Caco-2 (cell line): ENCODE measurements around the gene BTLA. TPM values are rescaled to one million over a fixed set of nuclear protein-coding genes. Genes with fewer than 3 reads are reported as not detected.

Experiments used
- BruUV-seq: library from RNA; stranded (reverse); fragments of 400-500 nt; replicated peaks from 2 replicates; lab custom pipeline; 2021; lab: Mats Ljungman, UMichigan
- CTCF ChIA-PET: fragments of 300-600 bp; sonication (Branson Sonifier 250); formaldehyde crosslinking; loops from one replicate; lab custom pipeline; 2022; ENCODE audit warnings: antibody characterized with exemption; lab: Charles Lee
- POLR2A ChIA-PET: fragments of 300-600 bp; sonication (Branson Sonifier 250); formaldehyde crosslinking; loops from one replicate; lab custom pipeline; 2022; ENCODE audit warnings: antibody characterized with exemption; lab: Charles Lee
- DNase-seq, 2 experiments: peaks; one replicate each; pipeline versions ENCODE4 v3.0.0 to v3.0.0-alpha.2; 2020 to 2022
- H3K27me3 ChIP-seq: replicated peaks from 2 replicates; pipeline ENCODE4 v1.6.0; 2011; ENCODE audit warnings: low read length; ENCODE audit not compliant: control insufficient read depth, insufficient read depth
- H3K36me3 ChIP-seq: 2 replicates; pipeline ENCODE4 v1.5.1; 2011; ENCODE audit warnings: low read length; ENCODE audit not compliant: control insufficient read depth, insufficient read depth
- H3K4me1 ChIP-seq: fragments of 250-450 bp; sonication (Bioruptor Pico); 2 replicates; pipeline ENCODE4 v1.5.1; 2020; ENCODE audit warnings: mild to moderate bottlenecking
- H3K4me3 ChIP-seq: 2 replicates; pipeline ENCODE4 v1.5.1; 2011; ENCODE audit warnings: low read depth, mild to moderate bottlenecking, control low read depth, low read length
- H3K9me3 ChIP-seq: fragments of 250-450 bp; sonication (Bioruptor Pico); 2 replicates; pipeline ENCODE4 v1.5.1; 2020; ENCODE audit warnings: mild to moderate bottlenecking, moderate library complexity
- H3K27ac Mint-ChIP-seq: one replicate; pipeline ENCODE4 v1.8.0; 2022; ENCODE audit warnings: mixed read lengths; ENCODE audit not compliant: unreplicated experiment
- H3K27me3 Mint-ChIP-seq: one replicate; pipeline ENCODE4 v1.8.0; 2022; ENCODE audit warnings: mixed read lengths; ENCODE audit not compliant: insufficient read depth, unreplicated experiment
- H3K36me3 Mint-ChIP-seq: one replicate; pipeline ENCODE4 v1.8.0; 2022; ENCODE audit warnings: mild to moderate bottlenecking, mixed read lengths; ENCODE audit not compliant: insufficient read depth, unreplicated experiment
- H3K4me1 Mint-ChIP-seq: one replicate; pipeline ENCODE4 v1.8.0; 2022; ENCODE audit warnings: low read depth, mixed read lengths; ENCODE audit not compliant: unreplicated experiment
- H3K4me3 Mint-ChIP-seq: one replicate; pipeline ENCODE4 v1.8.0; 2022; ENCODE audit warnings: mild to moderate bottlenecking, moderate library complexity, mixed read lengths; ENCODE audit not compliant: unreplicated experiment
- H3K9me3 Mint-ChIP-seq: one replicate; pipeline ENCODE4 v1.8.0; 2022; ENCODE audit warnings: mixed read lengths; ENCODE audit not compliant: unreplicated experiment
- intact Hi-C: fragments of 100-400 bp; cut with micrococcal nuclease; formaldehyde crosslinking; loops from one replicate; pipeline ENCODE4 v1.10.0; 2022; ENCODE audit not compliant: unreplicated experiment
- total RNA-seq: library from RNA; stranded (reverse); gene quantifications from 2 replicates; pipeline ENCODE4 v1.2.3, GENCODE V29; 2022
- TF ChIP-seq, protein P1 (sequence below), 2 experiments: fragments of 200-600 bp in 1 of 2; IDR thresholded peaks; 1 replicate in 1 of 2; 2 replicates in 1 of 2; pipeline versions ENCODE4 v1.5.1 to v1.8.0; 2011 to 2022; ENCODE audit warnings: antibody characterized with exemption in 1 of 2, control low read depth in 1 of 2, inconsistent platforms in 1 of 2, low read depth in 1 of 2, low read length in 1 of 2, mild to moderate bottlenecking in 1 of 2, moderate library complexity in 1 of 2; ENCODE audit not compliant: insufficient read depth in 1 of 2, severe bottlenecking in 1 of 2, unreplicated experiment in 1 of 2

BTLA gene
- total RNA-seq, 1 experiment from 2014 or later = not detected

DNA sequence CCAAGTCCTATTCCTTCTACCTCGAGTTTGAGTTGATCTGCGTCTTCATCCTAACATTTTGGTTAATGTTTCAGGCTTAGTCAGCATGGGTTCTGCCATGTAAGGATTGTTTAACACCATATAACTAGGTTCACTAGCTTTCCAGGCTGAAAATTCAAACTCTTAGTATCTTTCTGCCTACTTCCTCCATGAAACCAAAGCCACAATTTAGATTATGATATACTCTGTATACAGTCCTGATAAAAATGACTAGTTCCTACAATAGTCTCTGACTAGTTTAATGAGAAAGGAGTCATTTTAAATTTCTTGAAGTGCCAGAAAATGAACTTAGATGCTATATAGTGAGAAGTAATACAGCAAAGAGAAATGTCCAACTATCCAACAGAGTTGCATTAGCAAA, 6.6 kb upstream of the BTLA start:
- Mint-ChIP-seq H3K27me3 (no peaks in the 10 kb centered on the region), H3K27ac (no peak overlapping the region), H3K9me3 (peaks cover 12% of the 10 kb centered on the region), H3K36me3 (no peaks in the 10 kb centered on the region), H3K4me3 (no peak overlapping the region), H3K4me1 (no peaks in the 10 kb centered on the region)
- no peaks in the 10 kb centered on the region for H3K27me3 ChIP-seq
- H3K4me3 ChIP-seq = no peak overlapping the region
- TF ChIP-seq, protein P1, sequence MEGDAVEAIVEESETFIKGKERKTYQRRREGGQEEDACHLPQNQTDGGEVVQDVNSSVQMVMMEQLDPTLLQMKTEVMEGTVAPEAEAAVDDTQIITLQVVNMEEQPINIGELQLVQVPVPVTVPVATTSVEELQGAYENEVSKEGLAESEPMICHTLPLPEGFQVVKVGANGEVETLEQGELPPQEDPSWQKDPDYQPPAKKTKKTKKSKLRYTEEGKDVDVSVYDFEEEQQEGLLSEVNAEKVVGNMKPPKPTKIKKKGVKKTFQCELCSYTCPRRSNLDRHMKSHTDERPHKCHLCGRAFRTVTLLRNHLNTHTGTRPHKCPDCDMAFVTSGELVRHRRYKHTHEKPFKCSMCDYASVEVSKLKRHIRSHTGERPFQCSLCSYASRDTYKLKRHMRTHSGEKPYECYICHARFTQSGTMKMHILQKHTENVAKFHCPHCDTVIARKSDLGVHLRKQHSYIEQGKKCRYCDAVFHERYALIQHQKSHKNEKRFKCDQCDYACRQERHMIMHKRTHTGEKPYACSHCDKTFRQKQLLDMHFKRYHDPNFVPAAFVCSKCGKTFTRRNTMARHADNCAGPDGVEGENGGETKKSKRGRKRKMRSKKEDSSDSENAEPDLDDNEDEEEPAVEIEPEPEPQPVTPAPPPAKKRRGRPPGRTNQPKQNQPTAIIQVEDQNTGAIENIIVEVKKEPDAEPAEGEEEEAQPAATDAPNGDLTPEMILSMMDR (IDR thresholded peaks at IDR 0.05; ENCODE audit: insufficient read depth in 1 of 2, low read depth in 1 of 2, low read length in 1 of 2, severe bottlenecking in 1 of 2, unreplicated experiment in 1 of 2) = no peak
- intact Hi-C loops = no loop called here
- no peaks in the 10 kb centered on the region for H3K9me3 ChIP-seq
- ChIA-PET CTCF (no interaction called here), POLR2A (no interaction called here)
- no peaks in the 10 kb centered on the region for H3K4me1 ChIP-seq
- H3K36me3 ChIP-seq = no peaks in the 10 kb centered on the region
- no peak for DNase-seq
- BruUV-seq = no TSS peak

DNA sequence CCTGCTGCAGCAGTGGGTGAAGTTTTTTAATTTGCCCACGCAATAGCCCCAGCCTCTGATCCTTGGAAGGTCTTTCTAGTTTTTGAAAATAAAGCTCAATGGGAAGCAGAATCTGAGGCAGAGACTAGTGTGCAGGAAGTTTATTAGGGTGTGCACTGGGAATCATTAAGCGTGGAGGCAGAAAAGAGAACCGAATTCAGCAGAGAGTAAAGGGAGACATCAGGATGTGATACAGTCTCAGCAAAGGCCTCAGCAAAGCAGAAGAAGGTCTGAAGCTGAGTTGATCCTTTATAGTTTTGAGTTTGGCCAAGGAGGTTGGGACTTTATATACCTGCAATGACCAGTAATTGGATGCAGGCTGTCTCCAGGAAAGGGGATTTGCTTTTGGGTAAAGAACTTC, 4.9 kb upstream of the BTLA start:
- ChIA-PET CTCF (no interaction called here), POLR2A (no interaction called here)
- Histone ChIP-seq H3K4me3 (no peak overlapping the region), H3K27me3 (no peaks in the 10 kb centered on the region), H3K4me1 (no peaks in the 10 kb centered on the region), H3K9me3 (no peaks in the 10 kb centered on the region), H3K36me3 (no peaks in the 10 kb centered on the region)
- TF ChIP-seq, protein P1 (IDR thresholded peaks at IDR 0.05; ENCODE audit: insufficient read depth in 1 of 2, low read depth in 1 of 2, low read length in 1 of 2, severe bottlenecking in 1 of 2, unreplicated experiment in 1 of 2) = no peak
- intact Hi-C loops = no loop called here
- H3K9me3 Mint-ChIP-seq = peaks cover 10% of the 10 kb centered on the region
- H3K36me3 Mint-ChIP-seq = no peaks in the 10 kb centered on the region
- no peak for DNase-seq
- no peaks in the 10 kb centered on the region for H3K27me3 Mint-ChIP-seq
- no peaks in the 10 kb centered on the region for H3K4me1 Mint-ChIP-seq
- no peak overlapping the region for H3K4me3 Mint-ChIP-seq
- H3K27ac Mint-ChIP-seq = no peak overlapping the region
- no TSS peak for BruUV-seq

DNA sequence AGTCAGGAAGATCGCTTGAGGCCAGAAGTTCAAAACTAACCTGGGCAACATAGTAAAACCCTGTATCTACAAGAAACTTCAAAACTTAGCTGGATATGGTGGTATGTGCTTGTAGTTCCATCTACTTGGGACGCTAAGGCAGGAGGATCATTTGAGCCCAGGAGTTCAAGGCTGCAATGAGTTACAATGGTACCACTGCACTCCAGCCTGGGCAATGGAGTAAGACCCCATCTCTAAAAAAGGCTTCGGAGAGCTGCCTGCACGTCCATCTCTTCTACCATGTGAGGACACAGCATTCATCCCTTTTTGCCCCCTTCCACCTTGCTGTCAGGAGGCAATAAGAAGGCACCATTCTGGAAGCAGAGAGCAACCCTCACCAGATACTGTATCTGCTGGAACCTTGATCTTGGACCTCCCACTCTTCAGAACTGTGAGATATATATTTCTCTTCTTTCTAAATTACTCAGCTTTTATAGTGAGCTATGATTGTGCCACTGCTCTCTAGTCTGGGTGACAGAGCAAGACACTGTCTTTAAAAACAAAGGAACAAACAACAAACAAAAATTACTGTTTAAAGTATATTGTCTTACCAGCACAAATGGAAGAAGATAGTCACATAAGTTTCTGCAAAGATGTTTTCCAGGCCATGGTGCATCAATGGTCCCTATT, 4.2 kb upstream of the BTLA start:
- H3K4me3 Mint-ChIP-seq = no peak overlapping the region
- CTCF ChIA-PET = no interaction called here
- H3K36me3 ChIP-seq = no peaks in the 10 kb centered on the region
- no peaks in the 10 kb centered on the region for H3K4me1 Mint-ChIP-seq
- H3K4me3 ChIP-seq = no peak overlapping the region
- POLR2A ChIA-PET = no interaction called here
- no peaks in the 10 kb centered on the region for H3K36me3 Mint-ChIP-seq
- TF ChIP-seq, protein P1 (IDR thresholded peaks at IDR 0.05; ENCODE audit: insufficient read depth in 1 of 2, low read depth in 1 of 2, low read length in 1 of 2, severe bottlenecking in 1 of 2, unreplicated experiment in 1 of 2) = no peak
- H3K27me3 Mint-ChIP-seq = no peaks in the 10 kb centered on the region
- no peaks in the 10 kb centered on the region for H3K27me3 ChIP-seq
- H3K9me3 ChIP-seq = no peaks in the 10 kb centered on the region
- no peak overlapping the region for H3K27ac Mint-ChIP-seq
- intact Hi-C loops = no loop called here
- H3K4me1 ChIP-seq = no peaks in the 10 kb centered on the region
- no TSS peak for BruUV-seq
- no peak for DNase-seq
- H3K9me3 Mint-ChIP-seq = peaks cover 3% of the 10 kb centered on the region
